ENCODE results near the gene POLR3B.
"Not testable (repeated sequence)": the region's sequence is repeated elsewhere in the genome, so short reads cannot be mapped to it uniquely, and the experiment has no call there.

The POLR3B gene

DNA sequence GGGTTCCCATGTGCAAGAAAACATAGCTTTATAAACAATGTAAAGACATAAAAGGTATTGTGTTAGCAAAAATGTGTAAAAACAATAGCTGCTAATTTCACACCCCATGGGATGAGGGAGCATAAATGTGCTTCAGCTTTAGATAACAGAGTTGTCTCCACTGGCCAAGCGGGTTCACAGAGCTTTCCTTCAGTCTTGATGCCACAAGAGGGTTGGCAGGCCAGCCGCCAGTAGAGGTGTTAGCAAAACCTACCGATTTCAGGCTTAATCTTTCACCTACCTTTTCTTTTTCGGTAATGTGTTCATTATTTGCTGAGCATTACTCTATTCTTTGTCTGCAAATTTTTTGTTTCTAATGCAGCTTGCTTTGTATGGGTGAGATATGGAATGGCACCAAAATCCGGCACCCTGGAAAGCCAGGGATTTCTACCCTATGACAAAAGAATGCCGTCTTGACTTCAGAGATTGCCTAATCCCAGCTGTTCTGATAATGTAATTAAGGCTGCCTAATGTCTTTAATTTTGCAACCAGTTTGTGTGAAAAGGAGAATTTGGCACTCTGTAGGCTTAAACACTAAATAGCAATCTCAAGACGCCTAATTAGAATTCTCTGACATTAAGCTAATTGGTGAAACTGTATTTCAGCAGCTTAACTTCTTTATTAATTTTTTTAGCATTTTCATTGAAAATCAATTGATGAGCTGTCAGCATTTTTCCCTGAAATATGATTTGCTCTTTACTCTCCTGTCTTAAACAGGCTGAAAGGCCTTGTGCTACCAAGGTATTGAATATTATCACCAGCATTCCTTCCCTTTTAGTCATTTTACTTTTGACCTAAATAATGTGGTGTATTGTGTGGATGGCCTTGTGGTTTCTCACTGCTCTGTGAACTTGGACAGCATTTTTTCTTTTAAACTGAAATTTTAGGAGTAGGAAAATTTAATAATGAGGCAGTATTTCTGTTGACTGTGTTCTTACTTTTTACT, 60.7 kb downstream of the POLR3B start:
- DNase-seq, result no peak

DNA sequence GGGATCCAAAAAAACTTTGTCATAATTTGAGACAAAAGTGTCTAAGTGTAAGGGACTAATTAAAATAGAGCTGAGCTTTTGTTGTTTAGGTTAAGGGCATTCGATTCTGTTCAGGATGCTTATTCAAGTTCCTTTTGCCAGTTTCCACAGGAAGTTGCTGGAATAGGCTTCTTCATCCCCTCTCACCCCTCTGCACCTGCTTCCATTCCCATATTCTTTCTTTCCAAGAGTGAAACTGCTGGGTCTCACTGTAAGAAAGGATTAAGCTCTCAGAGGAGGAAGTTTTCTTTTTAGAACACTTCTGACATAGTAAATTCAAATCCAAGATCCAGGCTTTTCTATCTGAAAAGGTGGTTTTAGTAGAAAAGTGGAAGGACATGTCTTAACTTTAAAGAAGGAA, 61.4 kb downstream of the POLR3B start:
- DNase-seq, result no peak

DNA sequence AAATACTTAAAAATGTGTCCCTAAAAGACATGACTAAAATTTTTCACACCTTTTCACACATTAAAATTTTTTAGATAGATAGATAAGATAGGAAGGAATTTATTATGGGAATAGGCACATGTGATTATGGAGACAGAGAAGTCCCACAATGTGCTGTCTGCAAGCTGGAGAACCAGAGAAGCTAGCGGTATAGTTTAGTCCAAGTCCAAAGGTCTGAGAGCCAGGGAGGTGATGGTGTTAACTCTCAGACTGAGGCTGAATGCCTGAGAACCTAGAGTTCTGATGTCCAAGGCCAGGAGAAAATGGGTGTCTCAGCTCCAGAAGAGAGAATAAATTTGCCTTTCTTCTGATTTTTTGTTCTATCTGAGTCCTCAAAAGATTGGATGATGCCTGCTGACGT, 65.7 kb downstream of the POLR3B start:
- DNase-seq, result no peak

DNA sequence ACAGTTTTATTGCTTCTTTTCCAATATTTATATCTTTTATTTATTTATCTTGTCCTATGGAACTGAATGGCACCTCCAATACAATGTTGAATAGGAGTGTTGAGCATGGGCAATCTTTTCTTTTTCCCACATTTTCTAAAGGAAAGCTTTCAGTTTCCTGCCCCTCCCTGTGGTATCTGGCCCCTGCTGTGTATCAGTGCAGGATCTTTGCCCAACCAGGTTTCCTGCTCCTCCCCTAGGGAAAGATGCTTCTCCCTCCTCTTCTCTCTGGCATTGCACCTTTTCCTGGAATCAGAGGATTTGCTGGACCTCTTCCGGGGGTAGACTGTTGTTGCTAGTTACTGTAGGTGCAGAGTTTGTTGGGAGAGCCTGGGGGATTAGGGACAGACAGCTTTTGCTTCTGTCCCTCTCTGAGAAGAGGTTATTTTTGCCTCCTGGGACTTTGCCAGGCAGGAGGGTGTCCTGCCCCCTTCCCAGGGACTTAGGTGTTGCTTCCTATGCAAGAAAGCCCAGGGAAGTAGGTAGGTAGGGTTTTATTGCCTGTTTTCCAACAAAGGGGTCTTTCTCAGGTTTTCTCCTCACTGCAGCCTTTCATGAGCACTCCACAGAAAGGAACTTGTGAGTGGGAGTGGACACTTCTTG, 67.6 kb downstream of the POLR3B start:
- no peak for DNase-seq

DNA sequence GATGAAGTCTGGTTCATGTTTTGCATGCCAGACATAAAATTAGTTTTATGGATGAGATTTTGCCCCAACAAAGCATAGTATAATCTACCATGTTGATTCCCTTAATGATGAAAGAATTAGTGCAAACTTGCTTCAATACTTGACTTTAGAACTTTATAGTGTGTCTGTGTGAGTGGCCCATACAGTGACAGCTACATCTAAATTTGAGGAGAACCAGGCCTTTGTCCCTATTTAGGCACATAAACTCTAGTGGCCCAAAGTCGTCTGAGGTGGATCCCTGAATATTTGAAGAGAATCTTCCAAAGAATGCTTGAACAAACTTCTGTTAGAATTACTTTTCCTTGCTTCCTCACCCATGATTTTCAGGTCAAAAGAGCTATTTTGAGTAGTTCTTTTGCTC, 70.4 kb downstream of the POLR3B start:
- no peak for DNase-seq

DNA sequence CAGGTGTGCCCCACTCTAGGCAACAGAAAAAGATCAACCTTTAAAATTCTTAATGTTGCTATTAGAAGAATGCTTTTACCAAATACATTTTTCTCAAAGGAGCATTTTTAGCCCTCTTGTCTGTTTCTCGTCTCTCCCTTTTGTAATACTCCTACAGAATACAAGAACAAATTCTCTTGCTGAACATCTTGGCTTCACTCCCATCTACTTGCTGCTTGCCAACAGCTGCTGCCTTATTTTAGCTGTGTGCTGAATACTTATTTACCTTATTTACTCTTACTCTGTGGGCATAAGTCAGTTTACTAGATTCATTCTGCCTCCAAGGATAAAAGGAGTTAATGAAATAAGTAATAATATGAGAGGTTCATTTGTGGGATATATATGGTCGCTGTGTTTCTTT, 70.8 kb downstream of the POLR3B start:
- no peak for DNase-seq

DNA sequence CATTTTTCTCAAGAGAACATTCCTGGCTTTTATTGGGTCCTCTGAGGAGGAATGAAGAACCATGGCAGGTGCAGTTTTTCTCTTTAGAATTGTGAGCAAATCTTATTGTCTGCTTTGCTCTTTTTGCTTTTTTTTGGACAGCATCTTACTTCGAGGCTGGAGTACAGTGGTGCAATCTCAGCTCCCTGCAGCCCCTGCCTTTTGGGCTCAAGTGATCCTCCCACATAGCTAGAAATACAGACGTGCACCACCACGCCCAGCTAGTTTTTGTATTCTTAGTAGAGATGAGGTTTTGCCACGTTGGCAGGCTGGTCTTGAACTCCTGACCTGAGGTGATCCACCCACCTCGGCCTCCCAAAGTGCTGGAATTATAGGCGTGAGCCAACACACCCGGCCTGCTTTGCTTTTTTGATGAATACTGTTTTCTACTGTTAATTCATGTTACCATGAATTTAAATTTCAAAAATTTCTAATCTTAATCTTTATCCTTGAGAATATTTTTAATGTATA, 71.5 kb downstream of the POLR3B start:
- no peak for DNase-seq

DNA sequence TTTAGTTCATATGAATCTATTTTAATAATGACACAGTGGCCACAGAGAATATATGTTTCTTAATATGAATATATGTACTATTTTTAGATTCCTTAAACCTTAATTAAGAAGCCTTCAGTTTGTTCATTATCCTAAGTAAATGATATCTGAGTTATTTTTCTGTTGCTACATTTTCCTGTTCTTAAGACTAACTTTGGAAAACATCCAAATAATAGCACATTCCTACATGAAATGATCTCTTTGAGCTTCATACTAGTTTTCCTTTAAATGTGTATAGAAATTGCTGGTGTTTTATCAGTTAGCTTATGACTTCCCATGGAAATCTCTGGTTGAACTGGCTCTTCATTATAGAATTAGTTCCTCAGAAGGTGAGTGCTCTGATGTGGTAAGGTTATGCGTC, 72.1 kb downstream of the POLR3B start:
- DNase-seq, result no peak

DNA sequence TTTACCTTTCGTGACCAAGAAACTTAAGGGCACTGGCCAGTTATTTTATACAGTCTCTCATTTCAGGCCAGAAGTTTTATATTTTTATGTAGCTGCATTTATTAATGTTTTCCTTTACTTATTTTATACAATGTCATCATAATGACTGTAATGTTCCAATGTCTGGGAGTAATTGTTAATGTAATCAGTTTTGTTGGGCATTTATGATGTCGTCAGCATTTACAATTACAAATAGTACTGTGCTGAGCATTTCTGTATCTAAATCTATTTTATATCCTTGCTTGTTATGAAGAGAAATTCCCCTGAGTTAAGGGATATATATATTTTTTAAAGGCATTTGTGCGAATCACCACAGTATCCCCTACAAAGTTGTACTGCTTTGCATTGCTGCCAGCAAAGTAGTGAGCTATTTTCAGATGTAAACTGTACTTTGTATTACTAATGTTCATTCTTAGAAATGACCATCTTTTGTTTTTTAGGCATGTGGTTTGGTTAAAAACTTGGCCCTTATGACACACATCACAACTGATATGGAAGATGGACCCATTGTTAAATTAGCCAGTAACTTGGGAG, 74.4 kb downstream of the POLR3B start:
- no peak for DNase-seq

DNA sequence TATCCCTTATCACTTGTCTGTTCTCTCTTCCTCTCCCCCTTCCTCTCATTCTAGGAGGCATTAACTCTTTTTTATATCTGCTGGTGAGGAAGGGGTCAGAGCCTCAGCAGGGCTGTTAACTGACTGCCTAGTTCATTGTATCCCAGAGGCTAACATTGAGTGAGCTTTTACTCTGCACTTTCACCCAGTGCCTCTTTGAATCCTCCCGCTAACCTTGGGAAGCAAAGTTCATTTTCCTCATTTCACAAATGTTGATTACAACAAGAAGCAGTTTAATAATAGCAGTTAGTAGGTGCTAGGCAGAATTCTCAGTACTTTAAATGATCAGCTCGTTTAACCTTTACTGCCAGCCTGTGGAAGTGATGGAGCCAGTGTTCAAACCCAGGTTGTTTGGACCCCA, 75.5 kb downstream of the POLR3B start:
- no peak for DNase-seq

DNA sequence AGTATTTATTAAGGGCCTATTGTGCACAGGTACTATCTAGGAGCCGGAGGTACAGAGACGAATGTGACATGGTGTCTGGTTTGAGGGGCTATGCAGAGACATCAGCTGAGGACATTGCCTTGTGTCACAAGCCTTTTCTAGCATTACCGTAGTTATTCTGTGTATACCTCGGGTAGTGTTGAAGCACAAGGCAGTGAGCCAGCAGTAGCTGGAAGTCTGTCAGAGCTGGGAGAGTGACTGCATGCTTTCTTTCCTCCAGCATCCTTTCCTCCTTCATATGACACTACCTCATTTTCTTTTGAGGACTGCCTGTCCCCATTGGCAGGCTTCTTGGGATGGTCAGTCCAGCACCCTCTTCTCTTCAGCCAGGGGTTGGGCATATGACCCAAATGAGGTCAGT, 77.0 kb downstream of the POLR3B start:
- no peak for DNase-seq

DNA sequence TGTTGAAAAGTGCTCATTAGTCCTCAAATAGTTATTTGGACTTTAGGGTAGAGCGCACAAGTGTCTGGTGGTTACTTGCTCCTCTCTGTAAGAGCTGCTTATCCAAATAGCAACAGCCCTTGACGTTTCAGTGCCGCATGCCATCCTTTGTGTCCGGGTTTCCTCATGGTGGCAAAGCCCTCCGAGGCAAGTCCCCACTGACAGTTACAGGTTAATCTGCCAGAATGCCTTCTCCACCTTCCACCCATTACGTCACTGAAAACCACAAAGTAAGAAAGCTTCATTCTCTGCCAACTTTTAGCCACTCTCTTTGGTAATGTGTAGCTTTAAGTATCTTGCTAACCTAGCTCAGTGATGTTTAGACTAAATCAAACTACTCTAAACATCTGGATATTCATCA, 78.6 kb downstream of the POLR3B start:
- no peak for DNase-seq

DNA sequence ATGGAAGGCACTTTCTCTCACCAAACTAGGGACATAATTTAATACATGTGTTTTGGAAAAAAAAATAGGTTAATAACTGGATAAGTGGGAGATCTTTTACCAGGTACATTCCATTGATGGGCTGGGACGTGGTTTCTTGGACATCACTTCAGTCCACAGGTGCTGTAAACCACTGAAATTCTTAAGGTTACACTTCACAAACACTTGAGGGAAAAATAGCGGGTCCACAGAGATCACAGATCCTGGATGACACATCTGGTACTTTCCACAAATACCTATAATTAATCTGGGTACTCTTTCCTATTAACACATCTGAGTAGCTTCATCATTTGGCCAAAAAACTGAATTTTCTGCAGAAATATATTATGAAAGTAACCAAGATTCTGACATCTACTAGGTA, 85.0 kb downstream of the POLR3B start:
- no peak for DNase-seq

DNA sequence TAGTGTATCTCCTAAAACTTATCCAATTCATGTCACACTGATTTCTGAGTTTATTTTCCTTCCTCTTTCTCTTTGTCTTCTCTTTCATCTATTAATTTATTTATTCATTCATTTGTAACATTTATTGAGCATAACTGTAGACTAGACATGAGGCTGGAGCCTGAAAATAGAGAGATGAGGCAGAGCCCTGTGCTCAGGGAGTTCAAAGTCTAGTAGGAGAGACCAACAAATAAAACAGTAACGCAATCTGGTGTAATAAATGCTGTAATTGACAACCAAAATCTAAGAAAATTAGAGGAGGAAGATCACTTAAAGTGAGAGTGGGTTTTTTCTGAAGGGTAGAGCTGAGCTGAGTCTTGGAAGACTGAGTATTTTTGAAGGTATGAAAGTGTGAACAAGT, 87.5 kb downstream of the POLR3B start:
- no peak for DNase-seq

DNA sequence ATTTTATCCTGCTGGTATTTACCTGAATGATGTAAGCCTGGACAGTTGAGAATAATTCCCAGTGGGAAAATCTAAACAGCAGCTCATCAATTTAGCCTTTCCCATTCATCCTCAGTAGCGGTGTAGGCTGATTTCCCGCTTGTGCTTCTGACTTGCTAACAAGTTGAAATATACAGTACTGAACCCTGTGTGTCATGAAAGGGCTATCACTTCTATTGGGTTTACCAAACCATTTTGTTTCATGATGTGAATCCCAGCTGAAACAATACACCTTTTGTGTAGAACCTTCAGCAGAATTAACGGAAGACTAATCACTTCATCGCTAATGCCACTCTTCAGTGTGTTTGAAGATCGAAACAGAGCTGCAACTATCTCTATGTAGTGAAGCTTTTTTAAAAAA, 88.4 kb downstream of the POLR3B start:
- DNase-seq, result no peak

DNA sequence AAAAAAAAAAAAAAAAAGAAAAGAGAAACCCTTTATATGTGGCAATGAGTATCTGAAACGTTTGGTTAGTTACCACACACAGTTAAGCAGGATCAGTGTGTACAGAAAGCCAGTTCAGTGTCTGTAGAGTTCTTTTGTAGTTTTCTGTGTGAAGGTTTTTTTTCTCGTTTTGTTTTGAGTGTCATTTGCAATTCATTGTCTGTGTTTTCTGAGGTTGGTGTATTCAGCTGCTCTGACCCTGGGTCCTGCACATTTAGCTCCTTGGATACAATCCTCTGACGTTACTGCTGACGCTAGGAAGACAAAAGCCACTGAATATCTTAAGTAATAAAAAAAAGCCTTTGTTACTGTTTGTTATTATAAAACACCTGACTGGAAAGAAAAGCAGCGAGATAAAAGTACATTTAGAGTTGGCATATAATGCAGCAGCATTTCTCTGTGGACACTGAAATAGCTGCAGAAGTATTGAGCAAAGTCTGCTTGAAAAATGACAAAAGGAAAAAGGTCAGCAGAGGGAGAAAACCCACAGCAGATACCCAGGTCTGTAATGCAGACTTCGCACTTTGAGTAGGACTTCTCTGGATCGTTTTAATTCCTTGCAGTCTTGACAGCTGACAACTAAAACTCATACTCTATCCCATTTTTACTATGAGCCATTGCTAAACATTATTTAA, 89.0 kb downstream of the POLR3B start:
- no peak for DNase-seq

DNA sequence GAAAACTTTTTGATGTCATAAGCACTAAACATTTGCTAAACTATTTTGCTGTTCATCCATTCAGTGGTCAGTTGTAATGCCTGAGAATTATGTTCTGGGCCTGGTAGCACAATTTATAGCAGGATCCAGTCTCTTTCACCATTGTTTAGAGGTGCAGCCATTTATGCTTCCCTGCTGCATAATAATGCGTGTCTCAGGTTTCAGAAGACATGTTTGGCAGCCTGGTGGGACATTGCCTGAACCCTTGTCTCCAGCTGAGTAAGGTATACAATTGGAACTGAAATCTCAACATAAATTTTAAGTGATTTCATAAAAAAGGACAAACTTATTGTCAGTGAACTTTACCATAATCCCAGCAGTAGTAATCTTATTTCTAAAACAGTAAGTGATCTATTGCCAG, 94.8 kb downstream of the POLR3B start:
- no peak for DNase-seq

DNA sequence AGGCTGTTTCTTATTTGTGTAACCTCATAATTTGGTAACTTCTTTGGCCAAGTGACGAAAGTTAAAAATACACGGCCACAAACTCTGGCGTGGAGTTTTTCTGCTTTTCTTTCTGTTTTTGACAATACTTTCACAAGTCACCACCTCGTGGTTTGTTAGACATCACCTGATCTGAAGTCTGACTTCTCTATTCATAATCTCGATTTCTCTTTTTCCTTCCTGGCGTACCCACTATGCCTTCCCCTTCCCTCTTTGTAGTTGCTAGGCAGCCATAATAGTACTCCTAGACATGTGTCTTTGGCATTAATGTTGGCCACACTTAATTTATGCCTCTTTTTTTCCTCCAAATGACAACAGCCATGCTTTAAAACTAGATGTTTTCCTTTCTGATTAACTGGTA, 97.6 kb downstream of the POLR3B start:
- no peak for DNase-seq

DNA sequence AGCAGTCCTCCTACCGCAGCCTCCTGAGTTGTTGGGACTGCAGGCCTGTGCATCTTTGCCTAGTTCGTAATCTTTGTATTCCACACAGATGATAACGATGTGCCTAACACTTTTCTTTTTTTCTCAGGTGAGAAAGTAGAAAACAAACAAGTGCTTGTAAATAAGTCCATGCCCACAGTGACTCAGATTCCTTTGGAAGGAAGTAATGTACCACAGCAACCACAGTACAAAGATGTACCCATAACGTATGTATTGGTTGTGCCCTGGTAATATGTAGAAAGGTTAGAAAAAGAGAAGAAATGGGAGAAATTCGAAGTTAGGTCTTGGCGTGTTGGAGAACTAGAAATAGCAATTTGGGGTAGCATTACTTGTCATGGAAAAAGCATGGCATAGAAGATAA, 101.6 kb downstream of the POLR3B start:
- DNase-seq, result no peak

DNA sequence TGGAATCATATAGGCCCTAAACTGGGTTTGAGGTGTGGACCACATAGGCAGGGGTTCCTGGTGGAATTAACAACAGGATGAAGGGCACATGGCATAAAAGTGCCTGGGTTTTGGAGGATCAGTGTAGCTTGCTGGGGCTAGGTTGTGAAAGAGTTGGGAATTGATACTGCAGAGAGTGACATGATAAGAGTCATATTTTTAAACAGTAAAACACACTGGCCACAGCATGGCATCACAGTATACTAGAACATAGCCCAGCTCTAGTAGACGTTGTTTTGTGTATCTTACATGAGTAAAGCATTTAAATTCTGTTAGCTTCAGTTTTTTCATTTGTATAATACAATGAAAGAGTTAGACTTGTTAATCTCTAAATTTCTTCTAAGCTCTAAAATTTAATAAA, 102.0 kb downstream of the POLR3B start:
- DNase-seq, result no peak

DNA sequence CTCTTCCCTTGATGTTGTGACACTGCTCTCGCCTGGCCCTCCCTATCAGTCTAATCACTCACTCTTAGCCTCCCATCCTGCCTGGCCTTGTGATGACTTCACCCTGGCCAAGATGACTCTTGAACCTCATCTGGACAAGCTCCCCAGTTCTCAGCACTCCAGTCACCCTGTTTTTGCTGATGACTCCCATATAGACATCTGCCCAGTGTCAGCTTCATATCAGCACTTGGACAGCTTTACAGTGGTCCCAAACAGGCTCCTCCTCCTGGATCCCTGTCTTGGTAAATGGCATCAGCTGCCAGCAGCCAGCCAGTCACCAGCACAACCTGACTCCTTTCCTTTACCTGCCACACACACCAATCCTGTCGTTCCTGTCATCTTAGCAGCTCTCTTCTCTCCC, 104.2 kb downstream of the POLR3B start:
- DNase-seq, result no peak

DNA sequence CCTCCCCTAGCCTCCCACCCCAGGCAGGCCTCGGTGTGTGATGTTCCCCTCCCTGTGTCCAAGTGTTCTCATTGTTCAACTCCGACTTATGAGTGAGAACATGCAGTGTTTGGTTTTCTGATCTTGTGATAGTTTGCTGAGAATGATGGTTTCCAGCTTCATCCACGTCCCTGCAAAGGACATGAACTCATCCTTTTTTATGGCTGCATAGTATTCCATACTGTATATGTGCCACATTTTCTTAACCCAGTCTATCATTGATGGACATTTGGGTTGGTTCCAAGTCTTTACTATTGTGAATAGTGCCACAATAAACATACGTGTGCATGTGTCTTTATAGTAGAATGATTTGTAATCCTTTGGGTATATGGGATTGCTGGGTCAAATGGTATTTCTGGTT, 108.1 kb downstream of the POLR3B start:
- not testable (repeated sequence) for DNase-seq

DNA sequence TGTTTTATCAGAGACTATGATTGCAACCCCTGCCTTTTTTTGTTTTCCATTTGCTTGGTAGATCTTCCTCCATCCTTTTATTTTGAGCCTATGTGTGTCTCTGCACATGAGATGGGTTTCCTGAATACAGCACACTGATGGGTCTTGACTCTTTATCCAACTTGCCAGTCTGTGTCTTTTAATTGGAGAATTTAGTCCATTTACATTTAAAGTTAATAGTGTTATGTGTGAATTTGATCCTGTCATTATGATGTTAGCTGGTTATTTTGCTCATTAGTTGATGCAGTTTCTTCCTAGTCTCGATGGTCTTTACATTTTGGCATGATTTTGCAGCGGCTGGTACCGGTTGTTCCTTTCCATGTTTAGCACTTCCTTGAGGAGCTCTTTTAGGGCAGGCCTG, 118.1 kb downstream of the POLR3B start:
- DNase-seq, result not testable (repeated sequence)
